GM21825 (cell line): ENCODE data around the gene CSF1.
"Not testable (repeated sequence)": the region's sequence is repeated elsewhere in the genome, so short reads cannot be mapped to it uniquely, and the experiment has no call there.

Experiments used
- ATAC-seq: cut with Tn5 transposase; IDR thresholded peaks from one replicate; pipeline ENCODE4 v1.9.1; 2021; ENCODE audit warnings: mild to moderate bottlenecking, moderate library complexity; ENCODE audit not compliant: unreplicated experiment

The CSF1 gene

DNA sequence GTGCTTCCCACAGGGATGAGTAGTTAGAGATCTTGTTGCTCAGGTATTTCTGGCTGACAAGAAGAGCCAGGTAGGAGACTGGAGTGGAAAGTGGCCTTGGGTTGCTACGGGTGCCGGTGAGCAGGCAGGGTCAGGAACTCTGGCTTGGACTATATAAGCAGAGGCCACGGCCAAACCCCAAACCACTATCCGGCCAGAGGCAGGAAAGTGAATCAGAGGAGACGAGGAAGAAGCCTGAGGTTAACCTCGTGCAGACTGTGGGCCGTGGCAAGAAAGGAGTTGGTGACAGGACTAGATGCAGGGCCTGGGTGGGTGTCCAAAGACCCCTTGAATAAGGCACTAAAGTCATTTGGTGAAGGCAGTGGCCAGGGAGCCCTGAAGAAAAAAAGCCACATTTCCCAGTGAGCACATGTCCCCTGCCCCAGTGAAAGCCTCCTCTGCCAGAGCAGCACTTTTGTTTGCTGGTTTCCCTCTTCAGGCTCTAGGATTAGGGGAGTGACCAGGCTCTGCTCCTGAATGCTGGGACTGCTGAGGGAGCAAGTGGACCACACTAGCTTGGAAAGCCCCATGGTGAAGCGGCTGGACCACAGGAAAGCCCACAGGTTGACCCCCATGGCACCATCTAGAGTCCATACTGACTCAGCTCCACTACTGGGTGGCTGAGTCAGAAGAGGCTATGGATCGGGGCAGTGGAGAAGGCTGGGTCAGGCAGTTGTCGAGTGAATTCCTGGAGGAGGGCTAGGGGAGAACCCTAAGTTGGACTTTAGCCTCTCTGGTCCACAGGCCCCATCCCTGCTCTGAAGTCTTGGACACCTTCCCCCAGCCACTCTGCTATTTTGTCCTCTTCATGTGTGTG lies 23.4 kb downstream of the CSF1 start:
- ATAC-seq: no peak

DNA sequence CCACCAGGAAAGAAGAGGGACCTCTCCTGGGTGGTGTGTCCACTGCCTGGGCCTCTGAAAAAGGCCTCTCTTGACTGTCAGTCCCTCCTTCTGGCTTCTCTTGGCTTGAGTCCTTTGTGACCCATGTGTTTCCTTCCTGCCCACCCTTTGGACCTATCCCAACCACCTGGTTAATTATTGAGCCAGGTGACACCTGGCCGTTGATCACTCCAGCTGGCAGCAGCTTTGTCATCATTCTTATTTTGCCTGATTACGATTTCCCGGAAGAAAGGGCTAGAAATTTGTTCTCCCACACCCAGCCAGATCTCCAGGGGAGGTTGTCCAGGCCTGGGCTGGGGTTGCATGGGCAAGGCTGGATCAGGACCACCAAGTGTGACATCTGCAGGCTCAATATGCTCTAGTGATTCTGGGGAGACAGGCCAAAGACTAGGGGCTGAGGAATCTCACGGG lies 24.8 kb downstream of the CSF1 start:
- ATAC-seq: no peak

- ATAC-seq: no peak
Measured at GRCh38 chr1:109937738-109938137, 27.1 kb downstream of the CSF1 start.

DNA sequence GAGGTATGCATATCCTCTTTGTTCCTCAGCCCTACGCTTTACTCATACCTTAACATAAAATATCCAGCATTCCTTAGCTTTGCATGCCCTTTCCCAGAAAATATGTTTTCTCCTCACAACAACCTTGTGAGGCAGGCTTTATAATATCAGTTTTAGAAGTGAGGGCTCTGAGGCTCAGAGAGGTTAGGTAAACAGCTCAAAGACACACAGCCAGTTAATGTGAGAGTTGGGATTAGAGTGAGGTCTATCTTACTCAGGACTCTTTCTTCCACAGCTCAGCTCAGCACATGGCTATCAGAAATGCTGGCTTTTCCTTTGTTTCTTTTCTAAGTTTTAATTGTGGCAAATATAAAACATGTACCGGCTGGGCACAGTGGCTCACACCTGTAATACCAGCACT lies 27.9 kb downstream of the CSF1 start:
- ATAC-seq: no peak

GRCh38 chr1:109942434-109942833 lies 31.8 kb downstream of the CSF1 start:
- ATAC-seq: no peak

GRCh38 chr1:109944541-109944940 lies 33.9 kb downstream of the CSF1 start:
- ATAC-seq: no peak

- ATAC-seq: no peak
Measured at GRCh38 chr1:109946511-109946910, 35.9 kb downstream of the CSF1 start.

DNA sequence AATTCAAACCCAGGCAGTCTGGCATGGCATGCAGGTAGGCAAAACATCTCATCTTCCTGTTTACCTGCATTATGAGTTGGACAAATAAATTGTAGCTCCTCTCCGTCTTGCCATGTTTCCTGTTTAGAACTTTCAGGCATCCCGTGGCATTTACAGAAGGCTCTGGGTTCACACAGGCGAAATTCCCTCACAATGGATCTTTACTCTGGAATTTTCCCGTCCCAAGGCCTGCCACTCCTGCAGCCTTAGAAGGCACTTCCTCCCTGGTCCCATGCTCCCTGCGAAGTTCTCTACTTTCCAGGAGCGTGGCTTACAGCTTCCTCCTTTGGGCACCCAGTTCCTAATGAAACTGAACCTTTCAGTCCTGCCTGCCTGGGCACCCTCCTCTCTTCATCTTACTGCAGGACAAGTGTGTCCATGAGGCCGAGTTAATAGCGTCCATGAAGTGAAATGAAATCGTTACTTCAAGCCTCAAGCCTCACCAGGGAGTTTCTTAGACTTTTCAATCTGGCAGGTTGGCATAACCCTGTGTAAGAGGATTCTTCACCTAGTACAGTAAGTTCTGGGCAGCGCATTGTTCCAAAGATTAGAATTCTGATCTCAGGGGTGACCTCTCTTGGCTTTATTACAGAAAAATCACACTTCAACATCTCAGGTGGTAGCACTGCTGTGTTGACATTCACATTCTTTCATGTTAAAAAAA lies 37.1 kb downstream of the CSF1 start:
- ATAC-seq: no peak

GRCh38 chr1:109948285-109948630 lies 37.6 kb downstream of the CSF1 start:
- ATAC-seq: no peak

GRCh38 chr1:109950038-109950437 lies 39.4 kb downstream of the CSF1 start:
- ATAC-seq: no peak

DNA sequence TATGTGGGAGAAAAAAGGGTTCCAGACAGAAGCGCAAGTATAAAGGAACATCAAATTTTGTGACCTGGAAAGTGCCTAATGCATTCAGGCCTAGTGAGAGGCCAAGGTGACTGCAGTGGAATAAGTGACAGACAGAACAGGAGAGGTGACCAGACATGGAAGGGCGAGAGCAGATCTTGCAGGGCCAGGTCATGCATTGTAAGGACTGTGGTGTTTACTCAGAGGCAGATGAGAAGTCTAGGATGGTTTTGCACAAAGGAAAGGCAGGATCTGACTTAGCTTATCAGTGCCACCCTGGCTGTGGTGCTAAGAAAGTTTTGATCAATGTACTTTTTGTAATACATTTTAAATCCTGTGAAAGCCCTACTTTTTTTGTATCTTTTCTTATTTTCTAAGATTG lies 39.9 kb downstream of the CSF1 start:
- no peak for ATAC-seq

GRCh38 chr1:109951501-109951900 lies 40.9 kb downstream of the CSF1 start:
- not testable (repeated sequence) for ATAC-seq

DNA sequence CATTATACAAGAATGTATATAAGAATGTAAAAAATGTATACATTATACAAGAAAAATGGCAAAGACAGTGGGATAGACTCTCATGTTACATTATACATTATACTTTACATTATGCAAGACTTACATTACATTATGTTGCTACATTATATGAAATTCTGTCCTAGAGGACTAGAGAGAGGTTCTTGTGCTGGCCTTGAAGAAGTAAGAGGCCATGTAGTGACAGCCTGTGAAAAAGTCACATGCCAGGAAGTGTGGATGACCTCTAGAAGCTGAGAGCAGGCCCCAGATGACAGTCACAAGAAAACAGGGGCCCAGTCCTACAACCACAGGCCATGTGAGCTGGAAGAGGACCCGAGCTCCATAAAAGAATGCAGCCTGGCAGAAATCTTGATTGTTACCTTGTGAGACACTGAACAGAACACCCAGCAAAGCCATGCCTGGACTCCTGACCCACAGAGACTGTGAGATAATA lies 43.4 kb downstream of the CSF1 start:
- no peak for ATAC-seq

DNA sequence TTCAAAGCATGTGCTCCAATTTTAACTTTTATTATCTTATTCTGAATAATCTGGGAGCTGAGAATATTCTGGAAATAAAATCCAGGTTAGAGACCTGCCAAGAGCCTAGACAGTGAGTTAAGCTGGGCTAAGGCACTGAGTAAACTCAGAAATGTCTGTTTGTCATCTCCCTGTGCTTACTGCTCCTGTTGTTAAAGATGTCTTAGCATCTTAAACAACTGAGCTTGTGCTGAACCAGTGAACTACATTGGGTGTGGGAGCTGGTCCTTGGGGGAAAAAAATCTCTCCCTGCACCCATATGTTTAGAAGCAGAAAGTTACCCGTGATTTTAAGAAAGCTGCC lies 49.0 kb downstream of the CSF1 start:
- ATAC-seq: no peak

GRCh38 chr1:109959974-109960744 lies 49.5 kb downstream of the CSF1 start:
- no peak for ATAC-seq

- ATAC-seq: no peak
Measured at GRCh38 chr1:109960745-109961094, 50.1 kb downstream of the CSF1 start.

DNA sequence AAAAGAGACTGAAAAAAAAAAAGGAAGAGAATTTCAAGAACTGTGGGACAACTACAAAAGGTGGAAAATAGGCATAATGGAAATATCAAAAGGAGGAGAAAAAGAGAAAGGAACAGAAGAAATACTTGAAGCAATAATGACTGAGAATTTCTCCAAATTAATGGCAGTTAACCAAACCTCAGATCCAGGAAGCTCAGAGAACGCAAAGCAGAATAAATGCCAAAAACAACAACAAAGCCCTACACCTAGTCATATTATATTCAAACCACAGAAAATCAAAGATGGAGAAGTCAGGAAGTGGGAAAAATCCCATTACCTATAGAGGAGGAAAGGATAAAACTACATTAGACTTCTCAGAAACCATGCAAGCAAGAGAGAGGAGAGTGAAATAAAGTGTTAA lies 53.2 kb downstream of the CSF1 start:
- no peak for ATAC-seq

GRCh38 chr1:109969146-109969829 lies 58.6 kb downstream of the CSF1 start:
- ATAC-seq: no peak

GRCh38 chr1:109969907-109970306 lies 59.3 kb downstream of the CSF1 start:
- ATAC-seq: no peak

DNA sequence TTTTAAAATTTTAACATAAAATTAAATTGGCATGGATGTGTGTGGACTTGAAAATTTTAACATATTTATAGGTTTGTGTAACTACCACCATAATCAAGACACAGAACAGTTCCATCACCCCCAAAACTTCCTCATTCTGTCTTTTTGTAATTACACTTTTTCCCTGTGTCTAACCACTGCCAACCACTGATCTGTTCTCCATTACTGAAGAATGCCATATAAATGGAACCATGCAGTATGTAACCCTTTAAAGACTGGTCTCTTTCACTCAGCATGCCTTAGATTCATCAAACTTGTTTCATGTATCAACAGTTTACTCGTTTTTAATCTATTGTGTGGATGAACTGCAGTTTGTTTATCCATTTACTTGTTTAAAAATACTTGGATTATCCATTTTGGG lies 60.9 kb downstream of the CSF1 start:
- ATAC-seq: no peak

DNA sequence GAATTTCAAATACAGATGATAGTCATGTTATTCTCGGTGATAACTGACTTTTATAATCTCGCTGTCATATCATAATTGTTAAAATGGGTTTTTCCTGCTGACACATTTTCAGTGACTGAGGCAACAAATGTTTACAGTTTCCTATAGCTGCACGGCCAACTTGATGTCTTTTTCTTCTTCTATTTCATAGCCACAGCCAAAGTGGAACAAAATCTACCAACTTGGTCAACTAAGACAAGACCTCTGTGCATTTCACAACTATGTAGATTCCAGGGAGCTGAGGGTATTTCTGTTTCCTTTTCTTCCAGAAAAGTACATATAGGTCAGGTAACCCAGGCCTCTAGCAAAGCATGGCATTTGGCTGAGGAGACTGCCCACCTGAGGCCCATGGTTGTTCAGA lies 63.5 kb downstream of the CSF1 start:
- no peak for ATAC-seq
